Type B pancreatic cell (in vitro differentiated cells): ENCODE data around the gene ATF6B. TPM values are rescaled to one million over a fixed set of nuclear protein-coding genes. Genes with fewer than 3 reads are reported as not detected.

Experiments
- DNase-seq: peaks from one replicate; pipeline ENCODE4 v3.0.0; 2021; ENCODE audit warnings: mixed read lengths; ENCODE audit not compliant: unreplicated experiment; ENCODE audit errors: extremely low spot score
- H3K27ac Mint-ChIP-seq: 2 replicates; pipeline ENCODE4 v1.8.0; 2021; ENCODE audit warnings: mild to moderate bottlenecking, mixed read lengths
- H3K27me3 Mint-ChIP-seq: 2 replicates; pipeline ENCODE4 v1.8.0; 2021; ENCODE audit warnings: mixed read lengths
- H3K36me3 Mint-ChIP-seq: 2 replicates; pipeline ENCODE4 v1.8.0; 2021; ENCODE audit warnings: mixed read lengths
- H3K4me1 Mint-ChIP-seq: one replicate; pipeline ENCODE4 v1.8.0; 2021; ENCODE audit warnings: mixed read lengths; ENCODE audit not compliant: unreplicated experiment
- H3K4me3 Mint-ChIP-seq: 2 replicates; pipeline ENCODE4 v1.8.0; 2021; ENCODE audit warnings: mild to moderate bottlenecking, mixed read lengths
- H3K9me3 Mint-ChIP-seq: 2 replicates; pipeline ENCODE4 v1.8.0; 2021; ENCODE audit warnings: mixed read lengths
- CTCF ChIP-seq: fragments of 200-600 bp; sonication (generic); conservative IDR thresholded peaks from 2 replicates; pipeline ENCODE4 v1.5.0; 2021; ENCODE audit warnings: antibody characterized with exemption, mild to moderate bottlenecking
- total RNA-seq: library from RNA; stranded (reverse); gene quantifications from 2 replicates; pipeline ENCODE4 v1.2.1, GENCODE V29; 2021; ENCODE audit warnings: low replicate concordance

Gene ATF6B
- total RNA-seq, 1 donor from 2014 or later = 95.8 TPM

GRCh38 chr6:32174416-32174815 is 46.4 kb upstream of the ATF6B start:
- no peaks in the 10 kb centered on the region for H3K27me3 Mint-ChIP-seq
- peaks cover 43% of the 10 kb centered on the region for H3K4me1 Mint-ChIP-seq
- no peak for DNase-seq
- H3K9me3 Mint-ChIP-seq = no peaks in the 10 kb centered on the region
- H3K4me3 Mint-ChIP-seq = peak overlapping the region; percentile 98
- peaks cover 26% of the 10 kb centered on the region for H3K36me3 Mint-ChIP-seq
- H3K27ac Mint-ChIP-seq = no peak overlapping the region
- TF ChIP-seq CTCF = no peak

- Mint-ChIP-seq H3K4me1 (peaks cover 31% of the 10 kb centered on the region), H3K9me3 (no peaks in the 10 kb centered on the region), H3K4me3 (peak overlapping the region; percentile 51), H3K27me3 (no peaks in the 10 kb centered on the region), H3K36me3 (peaks cover 21% of the 10 kb centered on the region), H3K27ac (peak overlapping the region; percentile 70)
- TF ChIP-seq CTCF = no peak
- no peak for DNase-seq
Observed at GRCh38 chr6:32173051-32173727, 45.1 kb upstream of the ATF6B start.

GRCh38 chr6:32171234-32171633 is 43.2 kb upstream of the ATF6B start:
- no peak overlapping the region for H3K4me3 Mint-ChIP-seq
- peaks cover 28% of the 10 kb centered on the region for H3K4me1 Mint-ChIP-seq
- H3K9me3 Mint-ChIP-seq = no peaks in the 10 kb centered on the region
- no peak for DNase-seq
- no peak overlapping the region for H3K27ac Mint-ChIP-seq
- H3K36me3 Mint-ChIP-seq = peaks cover 26% of the 10 kb centered on the region
- H3K27me3 Mint-ChIP-seq = no peaks in the 10 kb centered on the region
- no peak for TF ChIP-seq CTCF

- DNase-seq = no peak
- H3K27ac Mint-ChIP-seq = no peak overlapping the region
- peaks cover 31% of the 10 kb centered on the region for H3K36me3 Mint-ChIP-seq
- no peak for TF ChIP-seq CTCF
- no peak overlapping the region for H3K4me3 Mint-ChIP-seq
- no peaks in the 10 kb centered on the region for H3K27me3 Mint-ChIP-seq
- no peaks in the 10 kb centered on the region for H3K9me3 Mint-ChIP-seq
- peaks cover 28% of the 10 kb centered on the region for H3K4me1 Mint-ChIP-seq
Observed at GRCh38 chr6:32170294-32170693, 42.2 kb upstream of the ATF6B start.

GRCh38 chr6:32168807-32169591 is 41.0 kb upstream of the ATF6B start:
- Mint-ChIP-seq H3K4me1 (peaks cover 23% of the 10 kb centered on the region), H3K27me3 (no peaks in the 10 kb centered on the region), H3K27ac (peak overlapping the region; percentile 61), H3K9me3 (no peaks in the 10 kb centered on the region), H3K36me3 (peaks cover 34% of the 10 kb centered on the region), H3K4me3 (no peak overlapping the region)
- TF ChIP-seq CTCF = no peak
- no peak for DNase-seq
